Hindlimb muscle (tissue), 1 donor: ENCODE results near the gene VEPH1. TPM values are rescaled to one million over a fixed set of nuclear protein-coding genes. Genes with fewer than 3 reads are reported as not detected.

ENCODE experiments used
- DNase-seq: peaks from one replicate; pipeline ENCODE4 v3.0.0-alpha.2; 2013
- polyA plus RNA-seq: library from polyadenylated mRNA; unstranded; fragments of 120-200 nt; gene quantifications from one replicate; pipeline ENCODE4 v1.2.1, GENCODE V29; 2013; ENCODE audit not compliant: insufficient read length

VEPH1 gene
- polyA plus RNA-seq, 1 donor: 1.0 TPM

GRCh38 chr3:157297328-157297915 lies 205.8 kb downstream of the VEPH1 start:
- no peak for DNase-seq

- DNase-seq: no peak
Measured at GRCh38 chr3:157294953-157295352, 208.3 kb downstream of the VEPH1 start.

GRCh38 chr3:157294491-157294890 lies 208.7 kb downstream of the VEPH1 start:
- no peak for DNase-seq

- DNase-seq: peak; percentile 53
Measured at GRCh38 chr3:157290766-157291165, 212.4 kb downstream of the VEPH1 start.

GRCh38 chr3:157285966-157286365 lies 217.2 kb downstream of the VEPH1 start:
- DNase-seq: no peak

GRCh38 chr3:157285141-157285540 lies 218.1 kb downstream of the VEPH1 start:
- DNase-seq: no peak

- DNase-seq: no peak
Measured at GRCh38 chr3:157284688-157285087, 218.5 kb downstream of the VEPH1 start.

- DNase-seq: no peak
Measured at GRCh38 chr3:157282261-157283191, 220.7 kb downstream of the VEPH1 start.

- DNase-seq: no peak
Measured at GRCh38 chr3:157280786-157281185, 222.4 kb downstream of the VEPH1 start.

GRCh38 chr3:157280354-157280753 lies 222.9 kb downstream of the VEPH1 start:
- DNase-seq: no peak

GRCh38 chr3:157279237-157279636 lies 224.0 kb downstream of the VEPH1 start:
- DNase-seq: no peak

- DNase-seq: no peak
Measured at GRCh38 chr3:157276801-157277200, 226.4 kb downstream of the VEPH1 start.

- no peak for DNase-seq
Measured at GRCh38 chr3:157275832-157276231, 227.4 kb downstream of the VEPH1 start.

- no peak for DNase-seq
Measured at GRCh38 chr3:157274644-157275137, 228.5 kb downstream of the VEPH1 start.

- DNase-seq: no peak
Measured at GRCh38 chr3:157271283-157271882, 231.8 kb downstream of the VEPH1 start.

GRCh38 chr3:157268026-157268425 lies 235.2 kb downstream of the VEPH1 start:
- no peak for DNase-seq

GRCh38 chr3:157265931-157266330 lies 237.3 kb downstream of the VEPH1 start:
- DNase-seq: no peak

GRCh38 chr3:157263027-157263426 lies 240.2 kb downstream of the VEPH1 start:
- no peak for DNase-seq

- DNase-seq: no peak
Measured at GRCh38 chr3:157261000-157261399, 242.2 kb downstream of the VEPH1 start.

- no peak for DNase-seq
Measured at GRCh38 chr3:157259825-157260224, 243.4 kb downstream of the VEPH1 start.

GRCh38 chr3:157257101-157257500 lies 246.1 kb downstream of the VEPH1 start:
- DNase-seq: no peak

GRCh38 chr3:157255797-157256196 lies 247.4 kb downstream of the VEPH1 start:
- no peak for DNase-seq

- no peak for DNase-seq
Measured at GRCh38 chr3:157251685-157252084, 251.5 kb downstream of the VEPH1 start.
